Effector memory CD8-positive, alpha-beta T cell (primary cell): ENCODE measurements around the gene MFNG.

Experiments used
- ATAC-seq: fragments of 150-1000 bp; cut with Tn5 transposase; replicated peaks from 2 replicates; pipeline ENCODE4 v1.10.0; 2021; ENCODE audit warnings: mild to moderate bottlenecking, moderate library complexity
- DNase-seq, 3 experiments: peaks; one replicate each; pipeline ENCODE4 v3.0.0; 2021
- H3K27ac Mint-ChIP-seq, 2 donors: one replicate each; pipeline ENCODE4 v1.8.0; 2022; ENCODE audit warnings: mild to moderate bottlenecking in 2 of 2, mixed read lengths in 2 of 2, moderate library complexity in 2 of 2
- H3K27me3 Mint-ChIP-seq, 2 donors: one replicate each; pipeline ENCODE4 v1.8.0; 2022; ENCODE audit warnings: mixed read lengths in 2 of 2
- H3K36me3 Mint-ChIP-seq: one replicate; pipeline ENCODE4 v1.8.0; 2022; ENCODE audit warnings: mild to moderate bottlenecking, moderate library complexity, mixed read lengths; ENCODE audit not compliant: insufficient read depth
- H3K4me1 Mint-ChIP-seq, 2 donors: one replicate each; pipeline ENCODE4 v1.8.0; 2022; ENCODE audit warnings: low read depth in 2 of 2, mixed read lengths in 2 of 2
- H3K4me3 Mint-ChIP-seq, 2 donors: one replicate each; pipeline ENCODE4 v1.8.0; 2022; ENCODE audit warnings: mild to moderate bottlenecking in 2 of 2, mixed read lengths in 2 of 2, moderate library complexity in 2 of 2
- H3K9me3 Mint-ChIP-seq, 2 donors: one replicate each; pipeline ENCODE4 v1.8.0; 2022; ENCODE audit warnings: mixed read lengths in 2 of 2

Gene MFNG

GRCh38 chr22:37433786-37434185 is 52.4 kb downstream of the MFNG start:
- H3K36me3 Mint-ChIP-seq: no peaks in the 10 kb centered on the region
- no peaks in the 10 kb centered on the region for H3K9me3 Mint-ChIP-seq
- H3K4me3 Mint-ChIP-seq: no peak overlapping the region
- ATAC-seq (no peak), DNase-seq (no peak)
- peaks cover 52 to 74% of the 10 kb centered on the region in 2 donors for H3K27me3 Mint-ChIP-seq
- no peak overlapping the region for H3K27ac Mint-ChIP-seq
- peaks cover 0 to 5% of the 10 kb centered on the region in 2 donors for H3K4me1 Mint-ChIP-seq

GRCh38 chr22:37432708-37433054 is 53.5 kb downstream of the MFNG start:
- ATAC-seq (no peak), DNase-seq (no peak)
- Mint-ChIP-seq H3K9me3 (no peaks in the 10 kb centered on the region), H3K27me3 (peaks cover 62 to 85% of the 10 kb centered on the region in 2 donors), H3K27ac (no peak overlapping the region), H3K4me1 (peaks cover 4 to 10% of the 10 kb centered on the region in 2 donors), H3K4me3 (no peak overlapping the region), H3K36me3 (no peaks in the 10 kb centered on the region)

- H3K4me3 Mint-ChIP-seq: no peak overlapping the region
- peaks cover 58 to 81% of the 10 kb centered on the region in 2 donors for H3K27me3 Mint-ChIP-seq
- peaks cover 4 to 10% of the 10 kb centered on the region in 2 donors for H3K4me1 Mint-ChIP-seq
- no peaks in the 10 kb centered on the region for H3K9me3 Mint-ChIP-seq
- no peak overlapping the region for H3K27ac Mint-ChIP-seq
- no peak for ATAC-seq
- no peaks in the 10 kb centered on the region for H3K36me3 Mint-ChIP-seq
- DNase-seq: no peak
Measured at GRCh38 chr22:37431801-37432707, 54.1 kb downstream of the MFNG start.

GRCh38 chr22:37431366-37431765 is 54.8 kb downstream of the MFNG start:
- peaks cover 4 to 14% of the 10 kb centered on the region in 2 donors for H3K4me1 Mint-ChIP-seq
- no peak for ATAC-seq

GRCh38 chr22:37430941-37431340 is 55.2 kb downstream of the MFNG start:
- ATAC-seq (no peak), DNase-seq (no peak)
- H3K4me3 Mint-ChIP-seq: no peak overlapping the region
- H3K27me3 Mint-ChIP-seq: peaks cover 66 to 88% of the 10 kb centered on the region in 2 donors
- no peaks in the 10 kb centered on the region for H3K9me3 Mint-ChIP-seq
- peaks cover 5 to 18% of the 10 kb centered on the region in 2 donors for H3K4me1 Mint-ChIP-seq
- no peak overlapping the region for H3K27ac Mint-ChIP-seq
- peaks cover 2% of the 10 kb centered on the region for H3K36me3 Mint-ChIP-seq

More at GRCh38 chr22:37431366-37431765, 54.8 kb downstream of the MFNG start:
- H3K4me3 Mint-ChIP-seq: no peak overlapping the region
- DNase-seq: no peak
- H3K9me3 Mint-ChIP-seq: no peaks in the 10 kb centered on the region
- H3K27ac Mint-ChIP-seq: no peak overlapping the region
- H3K36me3 Mint-ChIP-seq: no peaks in the 10 kb centered on the region
- H3K27me3 Mint-ChIP-seq: peaks cover 62 to 84% of the 10 kb centered on the region in 2 donors

- Mint-ChIP-seq H3K9me3 (no peaks in the 10 kb centered on the region), H3K4me1 (peaks cover 8 to 22% of the 10 kb centered on the region in 2 donors), H3K27ac (no peak overlapping the region), H3K27me3 (peaks cover 63 to 94% of the 10 kb centered on the region in 2 donors), H3K4me3 (peak overlapping the region; percentile 61), H3K36me3 (peaks cover 3% of the 10 kb centered on the region)
- ATAC-seq: peak; percentile 62
- DNase-seq: peak; percentile 45 to 54 (median 51)
Measured at GRCh38 chr22:37428649-37429586, 57.3 kb downstream of the MFNG start.

- H3K4me3 Mint-ChIP-seq: peak overlapping the region; percentile 61
- DNase-seq: no peak
- H3K9me3 Mint-ChIP-seq: no peaks in the 10 kb centered on the region
- peaks cover 8 to 22% of the 10 kb centered on the region in 2 donors for H3K4me1 Mint-ChIP-seq
- H3K27ac Mint-ChIP-seq: no peak overlapping the region
- no peak for ATAC-seq
- H3K27me3 Mint-ChIP-seq: peaks cover 62 to 85% of the 10 kb centered on the region in 2 donors
- peaks cover 3% of the 10 kb centered on the region for H3K36me3 Mint-ChIP-seq
Measured at GRCh38 chr22:37427711-37428635, 58.2 kb downstream of the MFNG start.

- ATAC-seq: peak; percentile 37
- Mint-ChIP-seq H3K27ac (no peak within 1 kb of the TSS), H3K27me3 (peaks cover 54 to 78% of the 10 kb centered on the region in 2 donors), H3K9me3 (no peaks in the 10 kb centered on the region), H3K4me3 (peak within 1 kb of the TSS; percentile 65 to 68), H3K4me1 (peaks cover 8 to 22% of the 10 kb centered on the region in 2 donors), H3K36me3 (peaks cover 3% of the 10 kb centered on the region)
- no peak for DNase-seq
Measured at GRCh38 chr22:37427135-37427710, 59.0 kb downstream of the MFNG start, which contains the start of gene ELFN2. ELFN2 (minus strand) TSS chr22:37427479; CDS start chr22:37375534, 51,945 bp downstream.

GRCh38 chr22:37426706-37427134 is 59.5 kb downstream of the MFNG start:
- DNase-seq (no peak), ATAC-seq (no peak)
- peaks cover 3% of the 10 kb centered on the region for H3K36me3 Mint-ChIP-seq
- H3K9me3 Mint-ChIP-seq: no peaks in the 10 kb centered on the region
- H3K27ac Mint-ChIP-seq: no peak overlapping the region
- H3K4me3 Mint-ChIP-seq: peak overlapping the region; percentile 65 to 68
- peaks cover 52 to 76% of the 10 kb centered on the region in 2 donors for H3K27me3 Mint-ChIP-seq
- peaks cover 8 to 22% of the 10 kb centered on the region in 2 donors for H3K4me1 Mint-ChIP-seq

- Mint-ChIP-seq H3K36me3 (peaks cover 3% of the 10 kb centered on the region), H3K4me1 (peaks cover 8 to 22% of the 10 kb centered on the region in 2 donors), H3K27me3 (peaks cover 48 to 76% of the 10 kb centered on the region in 2 donors), H3K9me3 (no peaks in the 10 kb centered on the region), H3K4me3 (peak overlapping the region; percentile 65 to 68), H3K27ac (no peak overlapping the region)
- peak; percentile 40 for ATAC-seq
- no peak for DNase-seq
Measured at GRCh38 chr22:37425800-37426705, 60.1 kb downstream of the MFNG start.

GRCh38 chr22:37425369-37425768 is 60.8 kb downstream of the MFNG start:
- Mint-ChIP-seq H3K4me1 (peaks cover 12 to 27% of the 10 kb centered on the region in 2 donors), H3K36me3 (peaks cover 3% of the 10 kb centered on the region), H3K27ac (no peak overlapping the region), H3K9me3 (no peaks in the 10 kb centered on the region), H3K4me3 (no peak overlapping the region), H3K27me3 (peaks cover 45 to 76% of the 10 kb centered on the region in 2 donors)
- DNase-seq: no peak
- ATAC-seq: no peak
